Measurements from ENCODE around the gene KDELR3. TPM values are rescaled to one million over a fixed set of nuclear protein-coding genes. Genes with fewer than 3 reads are reported as not detected.
A peak's percentile ranks its signal among the peaks of the same experiment; 100 is the strongest.

The KDELR3 gene
- total and polyA plus RNA-seq, 10 of the 15 experiments (the other 5 are each of a cell fraction or from before 2014, with no cell fraction given): 0.15 to 0.98 (median 0.25) TPM; not detected in 1

GRCh38 chr22:38505541-38506117 is 37.7 kb downstream of the KDELR3 start:
- CTCF ChIA-PET: no interaction called here
- SMC1A ChIA-PET (ENCODE audit: uncharacterized antibody, unreplicated experiment): no interaction called here
- Histone ChIP-seq H3K4me3 (peak overlapping the region; percentile 96), H3K9me3 (replicated peaks; ENCODE audit: control insufficient read depth, insufficient read depth, low read length) (no peaks in the 10 kb centered on the region), H2AFZ (ENCODE audit: control insufficient read depth, low read depth, low read length) (peak overlapping the region; percentile 69; the same call in 1 of the 2 replicates), H3K4me1 (ENCODE audit: control insufficient read depth, insufficient read depth, low read length) (no peaks in the 10 kb centered on the region; the same call in none of the 2 replicates), H3K79me2 (ENCODE audit: control insufficient read depth, insufficient read depth, low read length) (peaks cover 54% of the 10 kb centered on the region), H3K27ac (ENCODE audit: control insufficient read depth, insufficient read depth) (peak overlapping the region; percentile 86), H3K9ac (ENCODE audit: control insufficient read depth, insufficient read depth, low read length) (peak overlapping the region; percentile 100), H3K4me2 (ENCODE audit: control insufficient read depth, insufficient read depth) (peak overlapping the region; percentile 88; the same call in 1 of the 2 replicates), H3K36me3 (ENCODE audit: control insufficient read depth in 2 of 2, insufficient read depth in 2 of 2, low read length in 1 of 2) (peaks cover 0 to 25% of the 10 kb centered on the region in 2 experiments; a peak in 3 of 4 replicates), H3K27me3 (replicated peaks in 1 of 2; ENCODE audit: control insufficient read depth in 2 of 2, insufficient read depth in 2 of 2, low read length in 1 of 2) (no peaks in the 10 kb centered on the region), H4K20me1 (ENCODE audit: control insufficient read depth, insufficient read depth) (peaks cover 7% of the 10 kb centered on the region; the same call in 1 of the 2 replicates)
- 1% methylated on average over 58 of the region's 69 CpGs for WGBS (ENCODE audit: insufficient coverage, insufficient replicate concordance, low lambda C conversion rate, missing lambda C conversion rate)
- FAIRE-seq: no peak
- ATAC-seq: peak; percentile 63
- no TSS peak for BruUV-seq (replicated peaks)
- in situ Hi-C loops (cut with MboI) (no loop called here), intact Hi-C loops (cut with micrococcal nuclease; ENCODE audit: unreplicated experiment) (loop anchor here (2.0 to 10.0 kb wide), 2 partner anchors 65 to 199 kb away; partner anchors contain the start of genes DMC1, GTPBP1 and JOSD1)
- POLR2A ChIA-PET: no interaction called here
- RAD21 ChIA-PET (ENCODE audit: unreplicated experiment): no interaction called here
- DNase-seq (ENCODE audit: low read depth, low spot score): no peak
- TF ChIP-seq ZNF687 (IDR thresholded peaks at IDR 0.05) (peak; percentile 59; the same call in 1 of the 2 replicates), BACH1 (IDR thresholded peaks at IDR 0.05; ENCODE audit: borderline replicate concordance) (peak; percentile 73), POLR2A (IDR thresholded peaks at IDR 0.05; ENCODE audit: low read depth, low read length) (peak; percentile 61), SREBF1 (IDR thresholded peaks at IDR 0.05; ENCODE audit: low read length) (0 out of 2 replicates have a peak, but pooled peaks have one; percentile 1), IKZF1 (conservative IDR thresholded peaks at IDR 0.05) (peak; percentile 48; the same call in 1 of the 2 replicates), HDAC6 (IDR thresholded peaks at IDR 0.05; ENCODE audit: unreplicated experiment) (no peak), CREM (IDR thresholded peaks at IDR 0.05; ENCODE audit: low read depth) (no peak), SRF (IDR thresholded peaks at IDR 0.05; ENCODE audit: low read depth in 2 of 2, low read length in 2 of 2) (no peak), HDAC2 (IDR thresholded peaks at IDR 0.05) (no peak), ZNF24 (IDR thresholded peaks at IDR 0.05) (0 out of 2 replicates have a peak, but pooled peaks have one; percentile 36), ESRRA (IDR thresholded peaks at IDR 0.05; ENCODE audit: low read length) (no peak), NR2F1 (conservative IDR thresholded peaks at IDR 0.05) (peak; percentile 56), BCLAF1 (IDR thresholded peaks at IDR 0.05) (no peak), SPI1 (IDR thresholded peaks at IDR 0.05; ENCODE audit: borderline replicate concordance, insufficient read depth, low read depth, low read length) (no peak), GATAD2B (conservative IDR thresholded peaks at IDR 0.05; ENCODE audit: low read depth) (peak; percentile 77; the same call in 1 of the 2 replicates), RFX5 (IDR thresholded peaks at IDR 0.05; ENCODE audit: low read depth, low read length) (no peak), CHD2 (IDR thresholded peaks at IDR 0.05; ENCODE audit: borderline replicate concordance, low read depth, low read length) (peak; percentile 73), POU2F2 (IDR thresholded peaks at IDR 0.05; ENCODE audit: borderline replicate concordance, low read depth, low read length) (0 out of 3 replicates have a peak, but pooled peaks have one; percentile 11), EGR1 (IDR thresholded peaks at IDR 0.05; ENCODE audit: borderline replicate concordance in 1 of 2, low read depth in 2 of 2, low read length in 2 of 2) (0 out of 3 replicates have a peak, but pooled peaks of 1 of the 2 experiments have one; percentile 3)
